GM23338 (cell line): ENCODE data around the gene SYNGR4. TPM values are rescaled to one million over a fixed set of nuclear protein-coding genes. Genes with fewer than 3 reads are reported as not detected.

Experiments
- polyA plus RNA-seq: library from polyadenylated mRNA; unstranded; fragments of >200 nt; fragmentation: Nextera tagmentation; extraction: Ambion mirVana; gene quantifications from 2 replicates; pipeline ENCODE4 v1.2.1, GENCODE V29; 2016
- total RNA-seq: library from RNA; depleted of rRNA; stranded (reverse); fragments of >200 nt; shearing (Covaris generic); gene quantifications from 2 replicates; pipeline ENCODE4 v1.2.3, GENCODE V29; 2014; rRNA removed

The SYNGR4 gene
- total and polyA plus RNA-seq, 2 experiments from 2014 or later, result not detected

Other genes with a start within 250 kb of the SYNGR4 start
- gene LIG1, start 194.0 kb upstream of the SYNGR4 start, total RNA-seq, result 75.0 and 79.3 TPM in 2 replicates
- gene LIG1, start 194.0 kb upstream of the SYNGR4 start, polyA plus RNA-seq, result 96.9 and 122 TPM in 2 replicates
- 9.1 and 10.6 TPM in 2 replicates for gene ZSWIM9, start 193.7 kb upstream of the SYNGR4 start, total RNA-seq
- gene ZSWIM9, start 193.7 kb upstream of the SYNGR4 start, polyA plus RNA-seq, result 2.9 and 4.2 TPM in 2 replicates
- gene CARD8, start 108.5 kb upstream of the SYNGR4 start, total RNA-seq, result 17.1 and 30.6 TPM in 2 replicates
- 16.6 and 21.9 TPM in 2 replicates for gene CARD8, start 108.5 kb upstream of the SYNGR4 start, polyA plus RNA-seq
- 6.9 and 11.1 TPM in 2 replicates for gene ZNF114, start 94.3 kb upstream of the SYNGR4 start, total RNA-seq
- gene ZNF114, start 94.3 kb upstream of the SYNGR4 start, polyA plus RNA-seq, result 9.2 and 12.2 TPM in 2 replicates
- gene EMP3, start 38.8 kb upstream of the SYNGR4 start, total RNA-seq, result 6.0 and 7.9 TPM in 2 replicates
- gene EMP3, start 38.8 kb upstream of the SYNGR4 start, polyA plus RNA-seq, result 25.1 and 27.9 TPM in 2 replicates
- 15.0 and 16.6 TPM in 2 replicates for gene TMEM143, start 427 bp upstream of the SYNGR4 start, total RNA-seq
- gene TMEM143, start 427 bp upstream of the SYNGR4 start, polyA plus RNA-seq, result 10.0 and 12.8 TPM in 2 replicates
- 171 and 184 TPM in 2 replicates for gene KDELR1, start 27.2 kb downstream of the SYNGR4 start, total RNA-seq
- 176 and 177 TPM in 2 replicates for gene KDELR1, start 27.2 kb downstream of the SYNGR4 start, polyA plus RNA-seq
- 16.5 and 20.0 TPM in 2 replicates for gene GRIN2D, start 29.3 kb downstream of the SYNGR4 start, total RNA-seq
- gene GRIN2D, start 29.3 kb downstream of the SYNGR4 start, polyA plus RNA-seq, result 4.4 and 6.0 TPM in 2 replicates
- gene GRWD1, start 81.6 kb downstream of the SYNGR4 start, total RNA-seq, result 58.0 and 64.6 TPM in 2 replicates
- 23.2 and 25.8 TPM in 2 replicates for gene GRWD1, start 81.6 kb downstream of the SYNGR4 start, polyA plus RNA-seq
- 0.94 and 1.2 TPM in 2 replicates for gene KCNJ14, start 91.2 kb downstream of the SYNGR4 start, total RNA-seq
- gene KCNJ14, start 91.2 kb downstream of the SYNGR4 start, polyA plus RNA-seq, result 0.73 and 0.81 TPM in 2 replicates
- 42.6 and 60.4 TPM in 2 replicates for gene CYTH2, start 105.0 kb downstream of the SYNGR4 start, total RNA-seq
- gene CYTH2, start 105.0 kb downstream of the SYNGR4 start, polyA plus RNA-seq, result 38.8 and 41.1 TPM in 2 replicates
- 5.7 and 11.8 TPM in 2 replicates for gene LMTK3, start 147.5 kb downstream of the SYNGR4 start, total RNA-seq
- 1.6 and 2.0 TPM in 2 replicates for gene LMTK3, start 147.5 kb downstream of the SYNGR4 start, polyA plus RNA-seq
- 1.3 TPM in 1 of 2 replicates, not detected in the other for gene SULT2B1, start 187.8 kb downstream of the SYNGR4 start, total RNA-seq
- gene SULT2B1, start 187.8 kb downstream of the SYNGR4 start, polyA plus RNA-seq, result 2.3 and 2.5 TPM in 2 replicates
- gene SPACA4, start 242.4 kb downstream of the SYNGR4 start, total RNA-seq, result not detected in 2 replicates
- not detected in 2 replicates for gene SPACA4, start 242.4 kb downstream of the SYNGR4 start, polyA plus RNA-seq